Fibroblast of mammary gland (primary cell): ENCODE measurements around the gene NSL1.

Experiments used
- DNase-seq: peaks from one replicate; pipeline ENCODE4 v3.0.0-alpha.2; 2010; ENCODE audit warnings: low read depth
- H3K4me3 ChIP-seq: 2 replicates; pipeline ENCODE4 v1.5.1; 2011; ENCODE audit warnings: low read depth, mild to moderate bottlenecking, low read length, moderate library complexity; ENCODE audit not compliant: control insufficient read depth
- TF ChIP-seq, protein P1 (sequence below): conservative IDR thresholded peaks from 2 replicates; pipeline ENCODE4 v1.5.1; 2011; ENCODE audit warnings: low read depth, low read length, inconsistent platforms; ENCODE audit not compliant: control insufficient read depth, insufficient read depth

NSL1 gene

DNA sequence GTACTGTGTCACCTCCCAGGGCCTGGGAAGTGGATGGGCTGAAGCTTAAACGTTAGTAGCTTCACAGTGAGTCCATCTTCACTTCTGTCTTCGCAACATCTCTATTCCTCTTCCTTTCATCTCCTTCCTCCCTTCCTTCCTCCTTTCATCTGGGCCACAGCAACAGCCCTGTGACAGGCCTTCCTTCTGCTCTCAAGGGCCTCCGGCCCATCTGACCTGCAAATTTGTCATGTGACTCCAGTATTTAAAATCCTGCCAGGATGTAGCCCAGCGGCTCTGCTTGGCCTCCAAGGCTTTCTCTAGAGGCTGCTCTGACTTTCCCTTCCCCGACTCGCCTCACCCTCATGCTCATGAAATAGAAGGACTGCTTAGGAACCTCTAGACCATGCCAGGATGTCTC lies 81.0 kb downstream of the NSL1 start:
- H3K4me3 ChIP-seq, result no peak overlapping the region
- TF ChIP-seq, protein P1, sequence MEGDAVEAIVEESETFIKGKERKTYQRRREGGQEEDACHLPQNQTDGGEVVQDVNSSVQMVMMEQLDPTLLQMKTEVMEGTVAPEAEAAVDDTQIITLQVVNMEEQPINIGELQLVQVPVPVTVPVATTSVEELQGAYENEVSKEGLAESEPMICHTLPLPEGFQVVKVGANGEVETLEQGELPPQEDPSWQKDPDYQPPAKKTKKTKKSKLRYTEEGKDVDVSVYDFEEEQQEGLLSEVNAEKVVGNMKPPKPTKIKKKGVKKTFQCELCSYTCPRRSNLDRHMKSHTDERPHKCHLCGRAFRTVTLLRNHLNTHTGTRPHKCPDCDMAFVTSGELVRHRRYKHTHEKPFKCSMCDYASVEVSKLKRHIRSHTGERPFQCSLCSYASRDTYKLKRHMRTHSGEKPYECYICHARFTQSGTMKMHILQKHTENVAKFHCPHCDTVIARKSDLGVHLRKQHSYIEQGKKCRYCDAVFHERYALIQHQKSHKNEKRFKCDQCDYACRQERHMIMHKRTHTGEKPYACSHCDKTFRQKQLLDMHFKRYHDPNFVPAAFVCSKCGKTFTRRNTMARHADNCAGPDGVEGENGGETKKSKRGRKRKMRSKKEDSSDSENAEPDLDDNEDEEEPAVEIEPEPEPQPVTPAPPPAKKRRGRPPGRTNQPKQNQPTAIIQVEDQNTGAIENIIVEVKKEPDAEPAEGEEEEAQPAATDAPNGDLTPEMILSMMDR, result no peak
- DNase-seq, result no peak

DNA sequence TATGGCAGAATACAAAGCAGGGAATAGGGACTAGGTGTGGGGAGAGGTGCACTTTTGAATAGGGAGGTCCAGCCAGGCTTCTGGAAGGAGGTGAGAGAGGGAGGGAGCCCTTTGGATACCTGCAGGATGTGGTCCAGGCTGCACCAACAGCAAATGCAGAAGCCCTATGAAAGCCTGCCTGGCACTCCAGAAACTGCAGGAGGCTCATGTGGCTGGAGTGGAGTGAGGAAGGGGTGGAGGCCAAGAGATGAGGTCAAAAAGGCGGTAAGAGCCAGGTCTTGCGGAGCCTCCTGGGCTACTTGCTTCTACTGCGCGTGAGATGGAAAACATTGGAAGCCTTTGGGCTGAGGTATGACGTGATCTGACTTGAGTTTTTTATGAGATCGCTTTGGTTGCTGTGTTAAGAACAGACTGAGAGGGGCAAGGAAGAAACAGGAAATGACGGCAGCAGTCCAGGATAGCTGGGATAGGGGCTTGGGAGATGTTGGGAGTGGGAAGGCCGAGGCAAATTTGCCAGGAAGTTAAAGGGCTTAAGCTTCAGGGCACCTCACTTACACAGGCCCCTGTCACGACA lies 87.5 kb downstream of the NSL1 start:
- H3K4me3 ChIP-seq, result no peak overlapping the region
- TF ChIP-seq, protein P1, result no peak
- DNase-seq, result no peak

DNA sequence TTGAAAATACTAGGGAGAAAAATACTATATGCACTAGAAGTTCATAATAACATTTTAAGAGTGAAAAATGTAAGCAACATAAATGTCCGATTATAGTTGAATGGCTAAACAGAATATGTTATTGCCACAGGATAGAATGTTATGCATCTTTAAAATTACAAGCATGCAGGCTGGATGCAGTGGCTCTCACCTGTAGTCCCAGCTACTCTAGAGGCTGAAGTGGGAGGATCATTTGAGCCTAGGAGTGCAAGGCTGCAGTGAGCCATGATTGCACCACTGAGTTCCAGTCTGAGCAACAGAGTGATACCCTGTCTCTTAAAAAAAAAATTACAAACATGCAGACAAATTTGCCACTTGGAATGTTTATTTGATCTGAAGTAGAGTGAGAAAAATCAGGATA lies 88.9 kb downstream of the NSL1 start:
- TF ChIP-seq, protein P1, result no peak
- H3K4me3 ChIP-seq, result no peak overlapping the region
- no peak for DNase-seq

DNA sequence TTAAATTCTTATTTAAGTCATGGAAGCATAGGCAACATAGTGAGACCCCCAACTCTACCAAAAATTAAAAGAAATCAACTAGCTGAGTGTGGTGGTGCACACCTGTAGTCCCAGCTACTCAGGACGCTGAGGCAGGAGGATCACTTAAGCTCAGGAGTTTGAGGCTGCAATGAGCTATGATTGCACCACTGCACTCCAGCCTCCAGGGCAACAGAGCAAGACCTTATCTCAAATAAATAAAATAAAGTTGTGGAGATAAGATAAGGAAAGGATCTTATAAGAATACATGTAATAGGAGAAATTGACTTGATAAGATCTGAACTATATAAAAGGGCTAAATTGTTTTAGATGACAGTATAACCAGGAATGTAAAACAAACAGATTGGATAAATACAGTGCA lies 89.7 kb downstream of the NSL1 start:
- DNase-seq, result no peak
- TF ChIP-seq, protein P1, result no peak
- no peak overlapping the region for H3K4me3 ChIP-seq

DNA sequence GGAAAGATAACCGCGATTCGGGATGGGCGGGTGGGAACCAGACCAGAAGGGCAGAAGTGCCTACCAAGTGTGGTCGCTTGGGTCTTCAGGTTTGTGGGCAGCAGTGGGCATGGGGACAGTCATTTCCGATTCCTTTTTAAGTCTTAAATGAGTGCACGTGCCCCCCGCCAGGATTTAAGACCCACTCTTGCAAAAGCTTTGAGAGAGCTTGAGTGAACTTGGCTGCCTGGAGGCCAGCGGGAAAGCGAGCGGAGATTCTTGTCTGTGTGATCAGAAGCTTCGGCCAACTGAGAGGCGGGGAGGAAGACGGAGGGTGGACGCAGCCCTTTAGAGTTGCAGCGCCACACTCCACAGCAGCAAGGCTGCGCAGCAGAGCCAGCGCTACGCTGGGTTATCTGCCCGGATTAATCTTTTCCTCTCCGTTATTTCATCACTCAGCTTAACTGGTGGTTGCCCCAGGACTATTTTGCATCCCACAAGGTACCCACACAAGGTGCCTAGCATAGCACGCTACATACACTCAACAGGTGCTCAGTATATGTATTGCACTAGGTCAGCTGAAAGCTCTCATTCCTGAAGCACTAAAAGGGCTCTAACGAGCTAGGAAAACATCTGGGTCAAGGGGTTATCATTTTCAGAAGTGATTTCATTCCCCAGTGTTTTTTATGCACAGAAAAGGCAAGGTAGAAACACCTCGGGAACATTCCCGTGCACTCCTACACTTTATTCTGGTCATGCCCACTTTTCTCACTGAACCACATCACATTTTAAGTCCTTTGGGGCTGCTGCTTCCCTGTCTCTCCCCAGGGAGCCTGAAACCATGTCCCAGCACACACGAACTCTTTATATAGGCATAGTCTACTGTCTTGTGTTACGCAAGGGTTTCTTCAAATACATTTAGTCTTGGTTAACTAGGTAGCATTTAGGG lies 90.4 kb downstream of the NSL1 start:
- TF ChIP-seq, protein P1, result peak; percentile 19
- DNase-seq, result peak; percentile 52
- peak overlapping the region; percentile 50 for H3K4me3 ChIP-seq

DNA sequence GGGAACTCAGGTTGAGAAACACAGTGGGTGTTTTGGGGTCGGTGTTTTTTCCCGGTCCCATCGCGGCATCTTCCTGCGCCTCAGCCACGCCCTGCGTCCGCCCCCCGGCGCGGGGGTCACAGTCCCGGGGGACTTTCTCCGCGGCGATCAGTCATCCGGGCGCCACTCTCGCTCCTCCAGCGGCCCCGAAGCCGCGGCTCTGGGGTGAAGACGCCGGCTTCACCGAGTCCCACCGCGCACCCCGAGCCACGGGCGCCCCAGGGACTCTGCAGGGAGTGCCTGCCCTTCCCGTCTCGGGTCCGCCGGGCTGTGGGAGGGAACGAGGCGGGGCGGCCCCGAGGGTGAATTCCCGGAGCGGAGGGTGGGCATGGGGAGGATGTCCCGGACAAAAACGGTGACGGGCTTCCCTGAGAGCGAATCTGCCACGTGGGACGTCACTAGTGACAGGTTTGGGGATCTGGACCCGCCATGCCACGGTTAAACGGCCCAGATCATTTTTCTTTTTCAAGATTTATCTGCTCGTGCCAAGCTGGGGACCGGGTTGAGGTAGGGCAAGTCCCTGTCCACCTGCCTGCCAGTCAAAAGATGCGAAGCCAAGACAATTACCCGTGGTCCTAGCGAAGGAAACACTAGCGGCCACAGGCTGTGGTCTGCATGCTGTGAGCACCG lies 91.2 kb downstream of the NSL1 start:
- no peak for DNase-seq
- H3K4me3 ChIP-seq, result peak overlapping the region; percentile 50
- TF ChIP-seq, protein P1, result no peak
